Melanocyte of skin (primary cell): ENCODE results near the gene CCT8. TPM values are rescaled to one million over a fixed set of nuclear protein-coding genes. Genes with fewer than 3 reads are reported as not detected.

ENCODE experiments used
- total RNA-seq, 2 donors: library from RNA; depleted of rRNA; stranded (reverse); fragments of >200 nt; gene quantifications; 2 replicates each; pipeline ENCODE4 v1.2.3, GENCODE V29; 2012

Gene CCT8, protein sequence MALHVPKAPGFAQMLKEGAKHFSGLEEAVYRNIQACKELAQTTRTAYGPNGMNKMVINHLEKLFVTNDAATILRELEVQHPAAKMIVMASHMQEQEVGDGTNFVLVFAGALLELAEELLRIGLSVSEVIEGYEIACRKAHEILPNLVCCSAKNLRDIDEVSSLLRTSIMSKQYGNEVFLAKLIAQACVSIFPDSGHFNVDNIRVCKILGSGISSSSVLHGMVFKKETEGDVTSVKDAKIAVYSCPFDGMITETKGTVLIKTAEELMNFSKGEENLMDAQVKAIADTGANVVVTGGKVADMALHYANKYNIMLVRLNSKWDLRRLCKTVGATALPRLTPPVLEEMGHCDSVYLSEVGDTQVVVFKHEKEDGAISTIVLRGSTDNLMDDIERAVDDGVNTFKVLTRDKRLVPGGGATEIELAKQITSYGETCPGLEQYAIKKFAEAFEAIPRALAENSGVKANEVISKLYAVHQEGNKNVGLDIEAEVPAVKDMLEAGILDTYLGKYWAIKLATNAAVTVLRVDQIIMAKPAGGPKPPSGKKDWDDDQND
- total RNA-seq: 100 to 1,000 TPM; 173 to 406 TPM

GRCh38 chr21:29073222-29074006 is at the start of gene CCT8:
TSS of gene CCT8 (minus strand) at chr21:29073648. CDS start at chr21:29073590, 58 bp downstream.

DNA sequence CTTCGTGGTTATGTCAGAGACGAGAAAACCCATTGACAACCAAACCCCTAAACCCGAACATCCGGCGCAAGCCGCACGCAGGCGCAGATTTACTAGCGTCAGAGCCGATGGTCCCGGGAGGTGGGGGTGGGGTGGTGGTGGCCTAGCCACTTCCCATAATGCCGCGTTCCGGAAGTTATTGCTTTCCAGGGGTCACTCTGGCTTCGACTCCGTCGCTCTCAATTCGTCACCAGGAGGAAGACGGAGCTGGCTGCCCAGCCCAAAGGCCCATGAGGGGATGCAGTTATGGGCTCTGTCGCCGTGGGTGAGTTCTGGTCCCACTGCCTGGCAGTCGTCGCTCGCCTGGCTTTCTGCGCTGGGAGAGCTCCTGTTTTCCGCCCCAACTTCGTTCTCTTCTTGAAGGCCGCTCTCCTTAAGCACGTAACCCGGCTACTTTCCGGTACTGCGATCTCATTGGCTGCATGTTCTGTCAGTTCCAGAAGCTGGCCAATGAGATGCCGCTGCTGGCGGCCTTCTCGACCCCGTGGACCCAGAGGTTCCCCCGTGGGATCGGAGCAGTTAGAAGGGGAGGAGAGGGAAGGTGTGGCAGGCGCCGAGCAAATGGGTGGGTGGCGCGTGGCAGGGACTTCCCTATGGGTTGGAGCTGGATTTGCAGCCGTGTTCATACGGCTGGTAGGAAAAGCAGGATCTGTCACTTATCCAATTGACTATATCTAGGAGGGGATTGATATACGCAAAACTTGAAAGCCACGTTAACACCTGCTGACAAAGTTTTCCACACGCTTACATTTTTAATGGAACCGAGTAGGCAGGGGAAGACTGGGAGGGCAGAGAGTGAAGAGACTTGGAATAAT is 48.7 kb downstream of the CCT8 start, which contains the start of gene USP16:
TSS of gene USP16 (plus strand) at position 195 of the 854 bp plus-strand sequence. CDS start 3,246 bp downstream, outside the sequence.

Other genes starting within 250 kb of the CCT8 start
- gene LTN1, start 80.8 kb downstream of the CCT8 start, total RNA-seq: 10 to 100 TPM; 22.7 to 23.0 TPM
- 10 to 100 TPM; 22.0 to 26.0 TPM for gene RWDD2B, start 54.3 kb downstream of the CCT8 start, total RNA-seq
- gene USP16, start 49.0 kb downstream of the CCT8 start, total RNA-seq: 10 to 100 TPM; 23.3 to 27.2 TPM
- gene MAP3K7CL, start 57.0 kb upstream of the CCT8 start, total RNA-seq: under 1 TPM; 0.69 to 1.00 TPM
- 10 to 100 TPM; 25.5 to 44.3 TPM for gene BACH1, start 225.3 kb upstream of the CCT8 start, total RNA-seq